Cardiac muscle cell (in vitro differentiated cells and primary cell): Measurements from ENCODE around the gene FBXL7. TPM values are rescaled to one million over a fixed set of nuclear protein-coding genes. Genes with fewer than 3 reads are reported as not detected.

ENCODE experiments used
- DNase-seq, 2 donors: peaks; one replicate each; pipeline versions ENCODE4 v3.0.0 to v3.0.0-alpha.2; 2010 to 2017; ENCODE audit warnings: low read depth in 1 of 2, low spot score in 1 of 2
- H3K27ac ChIP-seq: fragments of 200-600 bp; sonication (generic); 2 replicates; pipeline ENCODE4 v1.5.1; 2016
- H3K27me3 ChIP-seq: fragments of 200-600 bp; sonication (generic); 2 replicates; pipeline ENCODE4 v1.6.0; 2016; ENCODE audit warnings: control low read depth
- H3K36me3 ChIP-seq: fragments of 200-600 bp; sonication (generic); 2 replicates; pipeline ENCODE4 v1.5.1; 2016; ENCODE audit warnings: control low read depth
- H3K4me1 ChIP-seq: fragments of 200-600 bp; sonication (generic); 2 replicates; pipeline ENCODE4 v1.8.1; 2017; ENCODE audit warnings: low read depth, mild to moderate bottlenecking, mixed run types
- H3K4me3 ChIP-seq: fragments of 200-600 bp; sonication (generic); 2 replicates; pipeline ENCODE4 v1.5.1; 2016; ENCODE audit warnings: mild to moderate bottlenecking
- H3K9me3 ChIP-seq: fragments of 200-600 bp; sonication (generic); 2 replicates; pipeline ENCODE4 v1.5.1; 2017; ENCODE audit warnings: low read depth, mild to moderate bottlenecking, control low read depth
- CTCF ChIP-seq: IDR thresholded peaks from 2 replicates; pipeline ENCODE4 v1.5.1; 2012; ENCODE audit warnings: low read depth, mild to moderate bottlenecking, low read length
- polyA plus RNA-seq: library from polyadenylated mRNA; unstranded; fragments of >200 nt; fragmentation: Nextera tagmentation; extraction: Ambion mirVana; gene quantifications from 2 replicates; pipeline ENCODE4 v1.2.1, GENCODE V29; 2016
- total RNA-seq: library from RNA; depleted of rRNA; stranded (reverse); fragments of >200 nt; gene quantifications from 2 replicates; pipeline ENCODE4 v1.2.3, GENCODE V29; 2016

The FBXL7 gene
- total and polyA plus RNA-seq, 2 experiments from 2014 or later = 16.7 to 22.5 TPM

- DNase-seq = peak in 1 of 2 donors; percentile 69
- Histone ChIP-seq H3K27me3 (no peaks in the 10 kb centered on the region), H3K27ac (no peak overlapping the region), H3K4me1 (peaks cover 19% of the 10 kb centered on the region), H3K4me3 (no peak overlapping the region), H3K9me3 (no peaks in the 10 kb centered on the region), H3K36me3 (no peaks in the 10 kb centered on the region)
- TF ChIP-seq CTCF = no peak
Measured at GRCh38 chr5:15574806-15575325, 74.9 kb downstream of the FBXL7 start.

GRCh38 chr5:15575666-15576065, 75.7 kb downstream of the FBXL7 start:
- H3K36me3 ChIP-seq = no peaks in the 10 kb centered on the region
- H3K27me3 ChIP-seq = no peaks in the 10 kb centered on the region
- H3K9me3 ChIP-seq = no peaks in the 10 kb centered on the region
- no peak for TF ChIP-seq CTCF
- H3K27ac ChIP-seq = no peak overlapping the region
- H3K4me1 ChIP-seq = peaks cover 19% of the 10 kb centered on the region
- DNase-seq = no peak
- no peak overlapping the region for H3K4me3 ChIP-seq

GRCh38 chr5:15577132-15577531, 77.2 kb downstream of the FBXL7 start:
- no peaks in the 10 kb centered on the region for H3K27me3 ChIP-seq
- no peak overlapping the region for H3K4me3 ChIP-seq
- no peaks in the 10 kb centered on the region for H3K36me3 ChIP-seq
- peak overlapping the region; percentile 33 for H3K27ac ChIP-seq
- H3K4me1 ChIP-seq = peaks cover 19% of the 10 kb centered on the region
- DNase-seq = peak in 1 of 2 donors; percentile 21
- TF ChIP-seq CTCF = no peak
- H3K9me3 ChIP-seq = no peaks in the 10 kb centered on the region

- H3K4me3 ChIP-seq = no peak overlapping the region
- no peak for TF ChIP-seq CTCF
- H3K27me3 ChIP-seq = no peaks in the 10 kb centered on the region
- H3K9me3 ChIP-seq = no peaks in the 10 kb centered on the region
- peak overlapping the region; percentile 33 for H3K27ac ChIP-seq
- no peaks in the 10 kb centered on the region for H3K36me3 ChIP-seq
- DNase-seq = no peak
- peaks cover 19% of the 10 kb centered on the region for H3K4me1 ChIP-seq
Measured at GRCh38 chr5:15577831-15578230, 77.9 kb downstream of the FBXL7 start.

GRCh38 chr5:15579193-15579990, 79.4 kb downstream of the FBXL7 start:
- no peak for TF ChIP-seq CTCF
- Histone ChIP-seq H3K4me3 (no peak overlapping the region), H3K9me3 (no peaks in the 10 kb centered on the region), H3K27ac (no peak overlapping the region), H3K36me3 (no peaks in the 10 kb centered on the region), H3K27me3 (no peaks in the 10 kb centered on the region), H3K4me1 (peaks cover 17% of the 10 kb centered on the region)
- no peak for DNase-seq
